ENCODE results near the gene LCN6. TPM values are rescaled to one million over a fixed set of nuclear protein-coding genes. Genes with fewer than 3 reads are reported as not detected.
A peak's percentile ranks its signal among the peaks of the same experiment; 100 is the strongest.
"Not testable (repeated sequence)": the region's sequence is repeated elsewhere in the genome, so short reads cannot be mapped to it uniquely, and the experiment has no call there.

The LCN6 gene
- total RNA-seq, 2 donors from 2014 or later, result 7.8 to 16.2 TPM

DNA sequence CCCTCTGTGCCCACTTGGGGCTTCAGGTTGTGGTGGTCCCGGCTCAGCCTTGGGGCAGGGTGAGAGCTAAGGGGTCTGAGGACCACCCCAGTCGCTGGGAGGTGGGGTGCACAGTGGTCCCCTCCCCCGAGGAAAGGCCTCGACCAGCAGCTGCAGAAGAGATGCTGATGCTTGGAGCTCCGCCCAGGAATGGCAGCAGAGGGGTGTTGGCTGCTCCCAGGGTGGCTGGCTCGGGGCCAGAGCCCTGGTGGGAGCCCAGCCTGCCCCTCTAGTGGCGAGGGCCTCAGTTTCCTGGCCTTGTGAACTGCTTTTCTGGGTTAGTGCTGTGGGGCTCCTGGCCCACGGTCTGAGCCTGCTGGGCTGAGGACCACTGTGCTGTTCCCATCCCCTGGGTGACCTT lies 34.8 kb downstream of the LCN6 start:
- Histone ChIP-seq H3K27ac (peak overlapping the region in 1 of 2 donors; percentile 45), H3K4me3 (peak overlapping the region; percentile 38 to 57), H3K36me3 (no peaks in the 10 kb centered on the region), H3K27me3 (replicated peaks; ENCODE audit: insufficient read depth) (no peaks in the 10 kb centered on the region), H3K9me3 (no peaks in the 10 kb centered on the region), H3K4me1 (replicated peaks) (peaks cover 6% of the 10 kb centered on the region)
- no peak for DNase-seq (ENCODE audit: low spot score)
- intact Hi-C loops (cut with DNase I), result no loop called here
- WGBS, result 36% methylated on average over 8 of the region's 8 CpGs
- TF ChIP-seq POLR2AphosphoS5 (IDR thresholded peaks at IDR 0.05) (no peak), POLR2A (IDR thresholded peaks at IDR 0.05) (no peak)
- TF ChIP-seq, protein P1, sequence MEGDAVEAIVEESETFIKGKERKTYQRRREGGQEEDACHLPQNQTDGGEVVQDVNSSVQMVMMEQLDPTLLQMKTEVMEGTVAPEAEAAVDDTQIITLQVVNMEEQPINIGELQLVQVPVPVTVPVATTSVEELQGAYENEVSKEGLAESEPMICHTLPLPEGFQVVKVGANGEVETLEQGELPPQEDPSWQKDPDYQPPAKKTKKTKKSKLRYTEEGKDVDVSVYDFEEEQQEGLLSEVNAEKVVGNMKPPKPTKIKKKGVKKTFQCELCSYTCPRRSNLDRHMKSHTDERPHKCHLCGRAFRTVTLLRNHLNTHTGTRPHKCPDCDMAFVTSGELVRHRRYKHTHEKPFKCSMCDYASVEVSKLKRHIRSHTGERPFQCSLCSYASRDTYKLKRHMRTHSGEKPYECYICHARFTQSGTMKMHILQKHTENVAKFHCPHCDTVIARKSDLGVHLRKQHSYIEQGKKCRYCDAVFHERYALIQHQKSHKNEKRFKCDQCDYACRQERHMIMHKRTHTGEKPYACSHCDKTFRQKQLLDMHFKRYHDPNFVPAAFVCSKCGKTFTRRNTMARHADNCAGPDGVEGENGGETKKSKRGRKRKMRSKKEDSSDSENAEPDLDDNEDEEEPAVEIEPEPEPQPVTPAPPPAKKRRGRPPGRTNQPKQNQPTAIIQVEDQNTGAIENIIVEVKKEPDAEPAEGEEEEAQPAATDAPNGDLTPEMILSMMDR (IDR thresholded peaks at IDR 0.05), result no peak

- Histone ChIP-seq H3K4me1 (replicated peaks) (peaks cover 6% of the 10 kb centered on the region), H3K9me3 (no peaks in the 10 kb centered on the region), H3K4me3 (peak overlapping the region; percentile 38 to 57), H3K36me3 (no peaks in the 10 kb centered on the region), H3K27me3 (replicated peaks; ENCODE audit: insufficient read depth) (no peaks in the 10 kb centered on the region), H3K27ac (peak overlapping the region; percentile 45 to 51)
- intact Hi-C loops (cut with DNase I), result no loop called here
- DNase-seq (ENCODE audit: low spot score), result no peak
- TF ChIP-seq, protein P1 (IDR thresholded peaks at IDR 0.05), result no peak
- TF ChIP-seq POLR2AphosphoS5 (IDR thresholded peaks at IDR 0.05) (no peak), POLR2A (IDR thresholded peaks at IDR 0.05) (no peak)
- 11% methylated on average over 40 of the region's 56 CpGs for WGBS
Observed at GRCh38 chr9:136712690-136713544, 35.4 kb downstream of the LCN6 start.

GRCh38 chr9:136711751-136712689 lies 36.3 kb downstream of the LCN6 start, which contains the start of gene DIPK1B:
TSS of gene DIPK1B (plus strand) at chr9:136712572. CDS start at chr9:136712666, 94 bp downstream.
- Histone ChIP-seq H3K4me3 (peak within 1 kb of the TSS; percentile 38 to 57), H3K27me3 (replicated peaks; ENCODE audit: insufficient read depth) (no peaks in the 10 kb centered on the region), H3K4me1 (replicated peaks) (peaks cover 6% of the 10 kb centered on the region), H3K36me3 (no peaks in the 10 kb centered on the region), H3K9me3 (no peaks in the 10 kb centered on the region), H3K27ac (peak within 1 kb of the TSS; percentile 45 to 51)
- under 1% methylated on average over 71 of the region's 119 CpGs for WGBS
- intact Hi-C loops (cut with DNase I), result no loop called here
- no peak for DNase-seq (ENCODE audit: low spot score)
- TF ChIP-seq, protein P1 (IDR thresholded peaks at IDR 0.05), result no peak
- TF ChIP-seq POLR2A (IDR thresholded peaks at IDR 0.05) (no peak), POLR2AphosphoS5 (IDR thresholded peaks at IDR 0.05) (no peak)

DNA sequence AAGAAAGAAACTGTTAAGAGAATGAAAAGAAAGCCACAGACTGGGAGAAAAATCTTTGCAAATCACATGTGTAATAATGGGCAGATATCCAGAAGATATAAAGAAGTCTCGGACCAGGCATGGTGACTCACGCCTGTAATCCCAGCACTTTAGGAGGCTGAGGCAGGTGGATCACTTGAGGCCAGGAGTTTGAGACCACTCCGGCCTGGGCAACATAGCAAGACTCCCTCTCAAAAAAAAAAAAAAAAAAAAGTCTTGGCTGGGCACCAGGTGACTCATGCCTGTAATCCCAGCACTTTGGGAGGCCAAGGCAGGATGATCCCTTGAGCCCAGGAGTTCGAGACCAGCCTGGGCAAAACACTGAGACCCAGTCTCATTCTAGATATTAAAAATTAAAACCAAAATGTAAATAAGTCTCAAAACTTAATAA lies 37.1 kb downstream of the LCN6 start:
- H3K9me3 ChIP-seq; H3K27ac ChIP-seq; H3K27me3 ChIP-seq (replicated peaks; ENCODE audit: insufficient read depth); DNase-seq (ENCODE audit: low spot score); H3K4me3 ChIP-seq; H3K36me3 ChIP-seq; intact Hi-C loops (cut with DNase I); H3K4me1 ChIP-seq (replicated peaks): not testable (repeated sequence)
- peak; percentile 55 for TF ChIP-seq POLR2AphosphoS5 (IDR thresholded peaks at IDR 0.05)
- 24% methylated on average over 4 of the region's 4 CpGs for WGBS

GRCh38 chr9:136710543-136710942 lies 37.8 kb downstream of the LCN6 start:
- Histone ChIP-seq H3K27me3 (replicated peaks; ENCODE audit: insufficient read depth) (no peaks in the 10 kb centered on the region), H3K4me1 (replicated peaks) (peaks cover 6% of the 10 kb centered on the region), H3K4me3 (no peak overlapping the region), H3K9me3 (no peaks in the 10 kb centered on the region), H3K27ac (no peak overlapping the region), H3K36me3 (no peaks in the 10 kb centered on the region)
- TF ChIP-seq, protein P1 (IDR thresholded peaks at IDR 0.05), result no peak
- 88% methylated on average over 7 of the region's 7 CpGs for WGBS
- intact Hi-C loops (cut with DNase I), result no loop called here
- DNase-seq (ENCODE audit: low spot score), result no peak

All from prostate gland (tissue), 2 donors.